Hematopoietic multipotent progenitor cell treated with erythropoietin and hydrocortisone succinate and interleukin-3 and kit ligand, for 6 days (in vitro differentiated cells): ENCODE results near the gene SLCO3A1.

Experiments used
- DNase-seq: peaks from one replicate; pipeline ENCODE4 v3.0.0-alpha.2; 2015

SLCO3A1 gene

GRCh38 chr15:92111291-92111690 lies 257.8 kb downstream of the SLCO3A1 start:
- no peak for DNase-seq

DNA sequence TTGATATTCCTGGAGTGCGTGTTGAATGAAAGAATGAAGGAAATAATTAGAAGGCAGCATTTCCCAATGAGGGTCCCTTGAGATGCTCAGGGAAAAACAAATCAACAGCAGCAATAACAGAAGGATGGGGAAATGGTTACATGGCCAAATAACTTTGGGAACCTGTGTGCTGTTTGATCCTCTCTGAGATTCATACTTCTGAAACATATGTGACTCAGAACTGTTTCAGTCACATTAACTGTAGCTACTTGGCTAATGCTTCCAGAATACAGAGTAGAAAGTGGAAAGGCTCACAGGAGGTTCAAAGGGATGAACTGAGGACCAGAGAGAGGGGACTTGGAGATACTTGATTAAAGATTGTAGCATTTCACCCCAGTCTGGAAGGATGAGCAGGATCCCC lies 258.2 kb downstream of the SLCO3A1 start:
- DNase-seq, result no peak

DNA sequence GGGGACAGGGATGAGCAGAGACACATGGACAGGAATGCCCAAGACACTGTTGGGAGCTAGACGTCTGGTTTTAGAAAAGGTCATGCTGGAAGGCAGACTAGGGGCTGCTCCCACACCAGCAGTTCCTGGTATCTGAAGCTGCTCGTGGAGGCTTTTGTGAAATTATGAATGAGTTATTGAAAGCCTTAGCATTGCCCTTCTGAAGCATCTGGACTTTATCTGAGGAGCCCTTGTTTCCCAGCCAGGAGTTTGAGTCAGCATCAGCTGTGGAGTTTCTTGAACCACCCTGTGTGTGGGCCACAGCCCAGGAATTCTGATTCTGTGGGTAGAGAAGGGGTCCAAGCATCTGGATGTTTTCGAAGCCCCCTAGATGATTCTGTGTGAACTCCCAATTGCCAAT lies 258.7 kb downstream of the SLCO3A1 start:
- no peak for DNase-seq

GRCh38 chr15:92112711-92113110 lies 259.2 kb downstream of the SLCO3A1 start:
- no peak for DNase-seq

DNA sequence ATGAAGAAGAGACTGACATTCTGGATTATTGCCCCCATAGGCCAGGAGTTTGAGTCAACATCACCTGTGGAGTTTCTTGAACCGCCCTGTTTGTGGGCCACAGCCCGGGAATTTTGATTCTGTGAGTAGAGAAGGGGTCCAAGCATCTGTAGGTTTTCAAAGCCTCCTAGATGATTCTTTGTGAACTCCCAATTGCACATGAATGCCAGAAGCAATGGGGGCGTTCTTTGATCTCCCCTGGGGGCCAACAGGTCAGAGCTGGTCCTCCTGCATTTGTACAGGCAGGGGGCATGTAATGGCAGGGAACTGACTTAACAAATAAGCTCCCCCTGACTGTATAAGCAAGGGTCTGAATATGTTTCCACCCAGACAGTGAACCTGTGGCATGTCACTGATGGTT lies 260.3 kb downstream of the SLCO3A1 start:
- DNase-seq, result no peak

DNA sequence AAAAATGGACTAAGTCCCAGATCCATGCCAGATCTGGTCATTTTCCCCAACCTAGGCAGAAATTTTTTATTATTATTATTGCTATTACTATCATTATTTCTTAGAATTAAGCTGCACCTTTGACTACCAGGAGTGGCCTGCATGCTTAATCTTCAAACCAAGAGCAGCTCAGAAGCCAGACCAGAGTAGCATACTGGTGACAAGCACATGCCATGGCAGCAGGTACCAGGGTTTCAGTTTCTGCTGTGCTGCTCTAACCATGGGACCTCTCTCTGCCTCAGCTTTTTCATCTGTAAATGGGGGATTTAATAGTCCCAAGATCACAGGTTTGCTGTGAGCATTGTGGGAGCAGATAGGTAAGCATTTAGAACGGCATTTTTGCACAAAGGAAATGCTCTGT lies 262.3 kb downstream of the SLCO3A1 start:
- no peak for DNase-seq

- no peak for DNase-seq
Measured at GRCh38 chr15:92116330-92116729, 262.8 kb downstream of the SLCO3A1 start.

DNA sequence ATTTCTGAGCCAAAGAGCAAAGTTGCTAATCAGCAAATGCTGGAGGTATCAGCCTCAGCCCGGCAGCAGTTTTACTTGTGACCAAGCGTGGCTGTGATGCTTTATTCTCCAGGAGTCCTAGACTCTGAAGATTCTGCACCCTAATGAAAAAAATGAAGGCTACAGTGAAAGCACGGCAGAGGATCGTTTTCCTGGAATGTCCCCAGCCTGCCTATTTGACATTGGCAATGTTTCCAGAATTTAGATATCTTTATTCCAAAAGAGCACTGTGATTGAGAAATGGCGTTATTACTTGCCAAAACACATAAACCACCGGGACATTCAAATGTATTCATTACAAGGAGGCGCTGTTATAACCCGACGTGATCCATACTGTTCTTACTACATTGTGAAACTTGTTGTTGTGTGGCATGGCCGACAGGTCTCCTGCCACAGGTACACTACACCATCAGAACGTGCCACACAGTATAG lies 263.8 kb downstream of the SLCO3A1 start:
- no peak for DNase-seq

DNA sequence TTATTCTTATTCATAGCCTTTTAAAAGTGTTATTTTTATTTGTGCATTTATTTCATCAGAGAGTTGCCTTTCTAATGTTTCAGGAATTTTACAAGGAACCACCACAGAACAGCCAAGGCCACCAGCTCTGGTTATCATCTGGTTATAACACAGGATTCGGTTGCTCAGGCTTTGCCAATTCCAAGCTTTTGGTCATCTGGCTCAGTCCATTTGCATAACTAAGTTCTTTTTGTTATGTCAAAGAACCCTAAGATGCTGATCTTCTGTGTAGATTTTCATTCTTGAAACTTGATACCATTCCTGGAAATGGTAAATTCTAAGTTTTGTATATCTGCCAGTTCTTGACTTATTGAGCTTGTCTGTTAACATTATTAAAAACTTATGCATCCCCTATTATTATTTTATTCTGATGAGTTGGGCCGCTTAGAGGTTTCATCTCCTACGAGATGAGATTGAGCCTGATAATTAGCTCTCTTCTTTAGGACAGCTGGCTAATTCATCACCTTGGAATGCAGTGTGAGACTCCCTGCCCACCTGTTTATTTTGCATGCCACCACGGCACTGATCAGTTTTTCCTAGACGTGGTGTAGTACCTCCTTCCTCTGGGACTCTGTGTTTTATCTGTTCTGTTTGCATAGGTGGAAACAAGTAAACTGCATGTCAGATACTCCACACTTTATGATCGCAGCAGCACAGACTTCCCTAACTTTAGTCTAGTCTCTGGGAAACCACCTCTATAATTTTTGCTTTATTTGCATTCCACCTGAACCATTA lies 264.8 kb downstream of the SLCO3A1 start:
- no peak for DNase-seq

GRCh38 chr15:92118936-92119325 lies 265.4 kb downstream of the SLCO3A1 start:
- DNase-seq, result no peak

- no peak for DNase-seq
Measured at GRCh38 chr15:92120094-92120795, 266.7 kb downstream of the SLCO3A1 start.

GRCh38 chr15:92121047-92121446 lies 267.5 kb downstream of the SLCO3A1 start:
- no peak for DNase-seq

- DNase-seq, result no peak
Measured at GRCh38 chr15:92122259-92122658, 268.8 kb downstream of the SLCO3A1 start.

GRCh38 chr15:92123962-92124656 lies 270.6 kb downstream of the SLCO3A1 start:
- no peak for DNase-seq

GRCh38 chr15:92124657-92125010 lies 271.1 kb downstream of the SLCO3A1 start:
- no peak for DNase-seq

GRCh38 chr15:92128788-92129187 lies 275.3 kb downstream of the SLCO3A1 start:
- DNase-seq, result no peak

DNA sequence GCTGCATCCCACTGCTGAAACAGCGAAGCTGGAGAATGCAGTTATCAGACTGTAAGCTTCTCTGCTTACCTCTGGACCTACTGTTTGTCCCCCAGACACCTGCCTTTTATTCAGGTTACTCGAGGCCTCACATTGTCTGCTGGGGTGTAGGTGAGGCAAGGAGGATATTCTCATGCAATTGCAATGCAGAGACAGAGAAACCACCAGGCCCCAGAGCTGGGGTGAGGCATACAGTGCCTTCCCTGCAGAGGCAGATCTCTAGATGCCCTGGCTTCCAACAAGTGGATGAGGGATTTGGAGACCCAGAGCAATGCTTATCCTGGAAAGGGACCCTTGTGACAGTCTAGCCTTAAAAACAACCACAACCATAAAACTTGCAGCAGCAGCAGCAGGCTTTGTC lies 276.7 kb downstream of the SLCO3A1 start:
- DNase-seq, result no peak

DNA sequence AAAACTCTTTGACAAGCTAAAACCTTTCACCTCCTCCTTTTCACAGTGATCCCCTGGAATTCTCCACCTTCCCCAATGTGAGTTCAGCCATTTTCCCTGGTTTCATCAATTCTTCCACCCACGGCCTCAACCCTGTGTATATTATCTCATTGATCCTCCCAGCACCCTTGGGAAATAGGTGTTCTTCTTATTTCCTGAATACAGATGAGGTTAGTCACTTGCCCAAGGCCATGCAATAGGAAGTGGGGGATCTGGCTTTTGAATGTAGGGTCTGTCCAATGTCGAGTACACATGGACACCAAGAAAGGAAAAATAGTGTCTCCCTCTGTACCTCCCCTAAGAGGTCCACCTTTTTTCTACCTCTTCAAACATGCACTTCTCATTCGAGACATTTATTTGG lies 277.4 kb downstream of the SLCO3A1 start:
- no peak for DNase-seq

- DNase-seq, result no peak
Measured at GRCh38 chr15:92132982-92133755, 279.7 kb downstream of the SLCO3A1 start.

GRCh38 chr15:92140796-92141195 lies 287.3 kb downstream of the SLCO3A1 start:
- DNase-seq, result peak; percentile 38

GRCh38 chr15:92141607-92142006 lies 288.1 kb downstream of the SLCO3A1 start:
- DNase-seq, result no peak

DNA sequence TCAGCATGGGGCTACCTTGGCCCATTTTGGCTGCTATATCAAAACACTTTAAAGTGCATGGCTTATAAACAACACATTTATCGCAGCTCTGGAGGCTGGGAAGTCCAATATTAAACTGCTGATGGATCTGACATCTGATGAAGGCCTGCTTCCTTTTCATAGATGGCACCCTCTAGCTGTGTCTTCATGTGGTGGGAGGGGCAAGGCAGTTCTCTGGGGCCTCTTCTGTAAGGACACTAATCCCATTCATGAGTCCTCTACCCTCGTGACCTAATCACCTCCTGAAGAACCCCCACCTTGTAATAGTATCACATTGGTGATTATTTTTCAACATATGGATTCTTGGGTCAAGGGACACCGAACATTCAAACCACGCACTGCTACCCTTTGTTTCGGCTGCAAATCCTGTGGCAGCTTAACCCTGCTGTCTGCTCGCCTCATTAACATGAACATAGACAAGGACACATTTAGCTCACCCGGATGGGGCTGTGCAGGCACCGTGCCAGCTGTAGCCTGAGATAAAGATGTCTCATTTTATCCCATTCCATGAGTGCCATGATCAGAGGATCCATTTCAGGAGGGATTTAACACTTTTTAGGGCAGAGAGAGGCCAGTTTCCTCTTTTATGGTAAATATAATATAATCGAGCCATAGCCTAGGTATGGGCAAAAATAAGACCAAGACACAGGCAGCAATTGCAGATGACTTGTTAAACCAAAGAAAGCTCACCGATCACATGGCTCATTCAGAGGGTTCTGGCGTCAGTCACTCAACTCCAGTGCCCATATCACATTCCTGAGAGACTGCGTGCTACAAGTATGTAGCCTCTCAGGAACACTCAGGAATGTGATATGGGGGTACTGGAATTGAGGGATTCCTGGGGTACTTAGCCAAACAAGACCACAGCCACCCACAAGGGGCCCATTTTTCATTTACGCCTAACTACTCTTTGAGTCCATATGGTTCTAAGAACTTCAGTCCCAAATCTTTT lies 289.0 kb downstream of the SLCO3A1 start:
- DNase-seq, result no peak
